ENCODE measurements around the gene RHOA.

RHOA gene

GRCh38 chr3:49428752-49429080 is 16.9 kb upstream of the RHOA start:
- Histone ChIP-seq H3K27ac (ENCODE audit: low read depth, low read length, poor library complexity, severe bottlenecking) (peak overlapping the region; percentile 77), H3K9me2 (ENCODE audit: low read depth, low read length) (no peaks in the 10 kb centered on the region), H3F3A (ENCODE audit: insufficient read depth, low read length) (no peaks in the 10 kb centered on the region), H2AFZ (ENCODE audit: low read length) (no peak overlapping the region), H3K9ac (ENCODE audit: low read length) (peak overlapping the region; percentile 75), H3K4me1 (ENCODE audit: insufficient read depth, low read length, severe bottlenecking) (peaks cover 16% of the 10 kb centered on the region), H3K4me2 (ENCODE audit: low read length) (peak overlapping the region; percentile 70), H3K27me3 (ENCODE audit: insufficient read depth, low read length) (no peaks in the 10 kb centered on the region), H3K36me3 (ENCODE audit: insufficient read depth, low read length) (peaks cover 12% of the 10 kb centered on the region), H3K9me3 (ENCODE audit: low read length) (no peaks in the 10 kb centered on the region), H4K20me1 (ENCODE audit: insufficient read depth, low read length) (no peaks in the 10 kb centered on the region), H3K4me3 (ENCODE audit: low read depth, low read length, poor library complexity, severe bottlenecking) (peak overlapping the region; percentile 67), H3K79me2 (ENCODE audit: insufficient read depth, low read length) (no peaks in the 10 kb centered on the region)
- TF ChIP-seq CTCF (IDR thresholded peaks at IDR 0.05; ENCODE audit: low read length) (no peak), EZH2 (IDR thresholded peaks at IDR 0.05; ENCODE audit: borderline replicate concordance, low read length) (no peak)

- Histone ChIP-seq H4K20me1 (ENCODE audit: insufficient read depth, low read length) (no peaks in the 10 kb centered on the region), H3K79me2 (ENCODE audit: insufficient read depth, low read length) (no peaks in the 10 kb centered on the region), H3K4me2 (ENCODE audit: low read length) (no peak overlapping the region), H3K36me3 (ENCODE audit: insufficient read depth, low read length) (peaks cover 17% of the 10 kb centered on the region), H3K4me1 (ENCODE audit: insufficient read depth, low read length, severe bottlenecking) (peaks cover 17% of the 10 kb centered on the region), H3K9me3 (ENCODE audit: low read length) (no peaks in the 10 kb centered on the region), H3K27me3 (ENCODE audit: insufficient read depth, low read length) (no peaks in the 10 kb centered on the region), H3K9me2 (ENCODE audit: low read depth, low read length) (no peaks in the 10 kb centered on the region), H3K4me3 (ENCODE audit: low read depth, low read length, poor library complexity, severe bottlenecking) (no peak overlapping the region), H3K9ac (ENCODE audit: low read length) (no peak overlapping the region), H2AFZ (ENCODE audit: low read length) (no peak overlapping the region), H3K27ac (ENCODE audit: low read depth, low read length, poor library complexity, severe bottlenecking) (no peak overlapping the region), H3F3A (ENCODE audit: insufficient read depth, low read length) (no peaks in the 10 kb centered on the region)
- no peak for TF ChIP-seq CTCF (IDR thresholded peaks at IDR 0.05; ENCODE audit: low read length)
- TF ChIP-seq EZH2 (IDR thresholded peaks at IDR 0.05; ENCODE audit: borderline replicate concordance, low read length) = no peak
Observed at GRCh38 chr3:49427586-49427985, 15.8 kb upstream of the RHOA start.

- Histone ChIP-seq H3F3A (ENCODE audit: insufficient read depth, low read length) (no peaks in the 10 kb centered on the region), H3K79me2 (ENCODE audit: insufficient read depth, low read length) (no peaks in the 10 kb centered on the region), H3K9me3 (ENCODE audit: low read length) (no peaks in the 10 kb centered on the region), H3K9ac (ENCODE audit: low read length) (no peak overlapping the region), H3K9me2 (ENCODE audit: low read depth, low read length) (no peaks in the 10 kb centered on the region), H3K36me3 (ENCODE audit: insufficient read depth, low read length) (peaks cover 17% of the 10 kb centered on the region), H3K4me3 (ENCODE audit: low read depth, low read length, poor library complexity, severe bottlenecking) (no peak overlapping the region), H3K27ac (ENCODE audit: low read depth, low read length, poor library complexity, severe bottlenecking) (no peak overlapping the region), H3K27me3 (ENCODE audit: insufficient read depth, low read length) (no peaks in the 10 kb centered on the region), H4K20me1 (ENCODE audit: insufficient read depth, low read length) (no peaks in the 10 kb centered on the region), H3K4me1 (ENCODE audit: insufficient read depth, low read length, severe bottlenecking) (peaks cover 23% of the 10 kb centered on the region), H3K4me2 (ENCODE audit: low read length) (no peak overlapping the region), H2AFZ (ENCODE audit: low read length) (no peak overlapping the region)
- no peak for TF ChIP-seq CTCF (IDR thresholded peaks at IDR 0.05; ENCODE audit: low read length)
- no peak for TF ChIP-seq EZH2 (IDR thresholded peaks at IDR 0.05; ENCODE audit: borderline replicate concordance, low read length)
Observed at GRCh38 chr3:49424816-49425215, 13.0 kb upstream of the RHOA start.
